Activated T-helper 1 cell treated with anti-CD3 and anti-CD28 coated beads, Interleukin-12 subunit alpha, Interleukin-12 subunit beta, Interleukin-2, Interleukin-4 antibody, amounts not matched to agents 30 ng/mL and 10 ng/mL and 1 ng/mL, durations not matched to agents 14 hours and 24 hours and 36 hours (primary cell): Measurements from ENCODE around the gene DPH1. TPM values are rescaled to one million over a fixed set of nuclear protein-coding genes. Genes with fewer than 3 reads are reported as not detected.
A peak's percentile ranks its signal among the peaks of the same experiment; 100 is the strongest.

Experiments
- DNase-seq: peaks from one replicate; pipeline ENCODE4 v3.0.0; 2021; ENCODE audit warnings: low spot score
- H3K27ac Mint-ChIP-seq: one replicate; pipeline ENCODE4 v1.8.0; 2021; ENCODE audit warnings: mild to moderate bottlenecking, mixed read lengths
- H3K27me3 Mint-ChIP-seq: one replicate; pipeline ENCODE4 v1.8.0; 2022; ENCODE audit warnings: mild to moderate bottlenecking, moderate library complexity, mixed read lengths; ENCODE audit not compliant: insufficient read depth
- H3K36me3 Mint-ChIP-seq: one replicate; pipeline ENCODE4 v1.8.0; 2021; ENCODE audit warnings: low read depth, mixed read lengths
- H3K4me1 Mint-ChIP-seq: one replicate; pipeline ENCODE4 v1.8.0; 2021; ENCODE audit warnings: low read depth, mixed read lengths
- H3K4me3 Mint-ChIP-seq: one replicate; pipeline ENCODE4 v1.8.0; 2021; ENCODE audit warnings: mild to moderate bottlenecking, moderate library complexity, mixed read lengths
- H3K9me3 Mint-ChIP-seq: one replicate; pipeline ENCODE4 v1.8.0; 2021; ENCODE audit warnings: mixed read lengths
- intact Hi-C: fragments of 100-400 bp; cut with micrococcal nuclease; formaldehyde crosslinking; loops from one replicate; pipeline ENCODE4 v1.15.1; 2024
- total RNA-seq: library from RNA; stranded (reverse); gene quantifications from 2 replicates; pipeline ENCODE4 v1.2.3, GENCODE V29; 2022

The DPH1 gene
- total RNA-seq, 1 donor from 2014 or later = 49.4 TPM

DNA sequence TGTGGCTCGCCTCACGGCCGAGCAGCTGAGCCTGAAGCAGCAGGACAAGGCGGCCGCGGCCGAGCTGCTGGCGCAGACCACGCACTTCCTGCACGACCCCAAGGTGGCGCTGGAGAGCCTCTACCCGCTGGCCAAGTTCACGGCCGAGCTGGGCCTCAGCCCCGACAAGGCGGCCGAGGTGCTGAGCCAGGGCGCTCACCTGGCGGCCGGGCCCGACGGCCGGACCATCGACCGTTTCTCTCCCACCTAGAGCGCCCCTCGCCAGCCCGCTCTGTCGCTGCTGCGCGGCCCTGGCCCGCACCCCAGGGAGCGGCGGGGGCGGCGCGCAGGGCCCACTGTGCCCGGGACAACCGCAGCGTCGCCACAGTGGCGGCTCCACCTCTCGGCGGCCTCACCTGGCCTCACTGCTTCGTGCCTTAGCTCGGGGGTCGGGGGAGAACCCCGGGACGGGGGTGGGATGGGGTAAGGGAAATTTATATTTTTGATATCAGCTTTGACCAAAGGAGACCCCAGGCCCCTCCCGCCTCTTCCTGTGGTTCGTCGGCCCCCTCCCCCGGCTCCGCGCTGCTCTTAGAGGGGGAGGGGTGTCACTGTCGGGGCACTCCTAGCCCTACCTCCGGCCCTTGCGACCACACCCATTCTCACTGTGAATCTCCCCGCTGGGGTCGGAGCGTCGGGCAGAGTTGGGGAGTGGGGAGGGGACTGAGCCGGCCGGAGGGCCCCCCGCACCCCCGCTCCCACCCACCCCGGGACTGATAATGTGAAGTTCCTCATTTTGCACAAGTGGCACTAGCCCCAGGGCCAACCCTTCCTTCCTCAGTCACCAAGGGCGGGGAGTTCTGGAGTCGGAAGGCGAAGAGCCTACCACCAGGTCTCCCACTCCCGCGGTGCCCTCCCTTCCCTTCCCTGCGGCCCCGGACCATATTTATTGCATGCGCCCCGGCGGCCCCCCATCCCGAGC, 28.9 kb downstream of the DPH1 start:
- H3K27ac Mint-ChIP-seq = peak overlapping the region; percentile 75

DNA sequence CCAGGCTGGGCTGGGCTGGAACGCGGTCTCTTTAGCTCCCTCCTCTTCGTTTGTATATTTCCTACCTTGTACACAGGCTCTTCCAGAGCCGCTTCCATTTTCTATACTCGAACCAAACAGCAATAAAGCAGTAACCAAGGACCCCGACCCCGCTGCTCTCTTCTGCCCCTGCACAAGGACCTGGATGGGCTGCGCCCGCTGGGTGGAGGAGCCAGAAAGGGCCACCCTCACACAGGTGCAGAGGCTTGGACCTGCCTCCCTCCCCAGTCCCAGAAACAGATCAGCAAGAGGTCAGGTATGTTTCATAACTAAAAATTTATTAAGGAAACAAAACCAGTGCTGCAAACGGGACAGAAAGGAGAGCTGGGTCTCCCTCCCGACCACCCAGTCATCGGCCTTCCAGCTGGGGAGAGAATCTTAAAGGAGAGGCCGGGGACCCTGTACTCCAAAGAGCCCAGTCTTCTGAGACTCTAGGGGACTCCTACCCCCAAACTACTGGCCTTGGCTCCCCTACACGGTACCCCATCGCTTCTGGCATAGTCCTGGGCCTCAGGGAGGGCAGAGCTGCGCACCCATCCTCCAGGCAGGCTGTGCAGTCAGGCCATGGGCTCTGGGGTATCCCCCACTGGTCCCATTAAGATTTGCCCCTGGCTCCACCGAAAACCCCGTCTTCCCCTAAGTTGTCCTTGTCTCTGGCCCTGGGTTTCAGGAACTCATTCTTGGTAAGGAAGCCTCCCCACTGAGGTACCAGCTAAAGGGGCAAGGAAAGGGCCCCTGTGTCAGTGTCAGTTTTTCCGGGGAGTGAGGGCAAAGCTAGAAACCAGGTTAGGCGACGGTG, 29.8 kb downstream of the DPH1 start:
- H3K4me3 Mint-ChIP-seq = peak overlapping the region; percentile 81

More for the DNA sequence above, 28.9 kb downstream of the DPH1 start:
- H3K36me3 Mint-ChIP-seq = peaks cover 33% of the 10 kb centered on the region
- H3K9me3 Mint-ChIP-seq = no peaks in the 10 kb centered on the region
- peak; percentile 73 for DNase-seq
- H3K4me3 Mint-ChIP-seq = peak overlapping the region; percentile 81
- no peaks in the 10 kb centered on the region for H3K27me3 Mint-ChIP-seq
- H3K4me1 Mint-ChIP-seq = peaks cover 37% of the 10 kb centered on the region
- intact Hi-C loops = loop anchor here (1.0 kb wide), 1 partner anchor 185 kb away; no protein-coding TSS in a partner anchor

DNA sequence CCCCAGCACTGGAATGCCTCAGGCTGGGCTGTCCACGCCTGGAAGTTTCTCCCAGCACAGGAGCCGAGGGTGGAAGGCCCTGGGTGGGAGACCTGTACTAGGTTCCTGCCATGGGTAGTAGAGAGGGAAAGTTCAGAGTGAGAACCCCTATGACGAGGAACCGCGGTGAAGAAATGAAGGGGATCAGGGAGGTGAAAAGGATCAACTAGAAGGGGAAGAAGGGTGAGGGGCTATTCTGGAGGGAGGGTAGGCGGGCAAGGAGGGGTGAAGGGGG, 30.4 kb downstream of the DPH1 start:
- DNase-seq = no peak
- intact Hi-C loops = no loop called here
- H3K4me3 Mint-ChIP-seq = peak overlapping the region; percentile 81
- H3K36me3 Mint-ChIP-seq = peaks cover 43% of the 10 kb centered on the region
- peak overlapping the region; percentile 71 for H3K27ac Mint-ChIP-seq
- no peaks in the 10 kb centered on the region for H3K9me3 Mint-ChIP-seq
- H3K4me1 Mint-ChIP-seq = peaks cover 49% of the 10 kb centered on the region
- no peaks in the 10 kb centered on the region for H3K27me3 Mint-ChIP-seq

More for the DNA sequence above, 29.8 kb downstream of the DPH1 start:
- no peak for DNase-seq
- Mint-ChIP-seq H3K9me3 (no peaks in the 10 kb centered on the region), H3K27ac (peak overlapping the region; percentile 72), H3K27me3 (no peaks in the 10 kb centered on the region), H3K36me3 (peaks cover 41% of the 10 kb centered on the region), H3K4me1 (peaks cover 46% of the 10 kb centered on the region)
- intact Hi-C loops = no loop called here

DNA sequence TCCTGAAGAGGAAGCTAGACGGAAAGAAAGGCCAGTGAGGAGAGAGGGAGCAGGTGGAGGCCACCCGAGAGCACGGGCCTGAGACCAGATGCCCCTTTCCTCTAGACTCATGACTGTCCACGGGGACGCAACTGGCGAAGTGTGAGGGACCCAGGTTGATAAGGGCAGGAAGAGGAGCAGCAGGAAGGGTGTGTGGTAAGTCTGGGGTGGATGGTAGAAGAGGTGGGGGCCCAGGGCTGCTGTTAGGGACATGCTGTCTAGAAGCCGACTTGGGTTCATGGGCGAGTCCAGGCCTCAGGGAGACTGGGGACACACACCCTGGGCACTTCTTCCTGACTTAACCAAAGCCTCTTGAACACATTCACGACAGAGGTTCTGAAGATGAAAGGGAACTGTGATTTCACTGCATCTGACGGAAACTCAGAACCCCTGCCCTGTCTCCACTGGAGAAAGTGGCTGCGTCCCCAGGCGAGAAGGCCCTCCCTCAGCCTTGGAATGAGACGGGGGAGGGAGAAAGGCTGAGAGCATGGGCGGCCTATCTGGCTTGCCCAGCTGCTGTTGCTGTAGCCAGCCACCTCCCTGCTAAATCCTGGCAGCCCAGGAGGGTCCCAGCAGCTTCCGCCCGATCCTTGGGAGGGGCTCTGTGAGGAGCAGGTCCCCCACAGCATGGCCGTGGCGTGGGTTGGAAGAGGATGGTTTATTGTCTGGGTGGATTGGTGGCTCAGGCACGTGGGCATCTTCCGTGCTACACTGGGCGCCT, 30.9 kb downstream of the DPH1 start:
- Mint-ChIP-seq H3K27ac (peak overlapping the region; percentile 71), H3K9me3 (no peaks in the 10 kb centered on the region), H3K36me3 (peaks cover 45% of the 10 kb centered on the region), H3K27me3 (no peaks in the 10 kb centered on the region), H3K4me3 (peak overlapping the region; percentile 81), H3K4me1 (peaks cover 53% of the 10 kb centered on the region)
- intact Hi-C loops = no loop called here
- DNase-seq = no peak

DNA sequence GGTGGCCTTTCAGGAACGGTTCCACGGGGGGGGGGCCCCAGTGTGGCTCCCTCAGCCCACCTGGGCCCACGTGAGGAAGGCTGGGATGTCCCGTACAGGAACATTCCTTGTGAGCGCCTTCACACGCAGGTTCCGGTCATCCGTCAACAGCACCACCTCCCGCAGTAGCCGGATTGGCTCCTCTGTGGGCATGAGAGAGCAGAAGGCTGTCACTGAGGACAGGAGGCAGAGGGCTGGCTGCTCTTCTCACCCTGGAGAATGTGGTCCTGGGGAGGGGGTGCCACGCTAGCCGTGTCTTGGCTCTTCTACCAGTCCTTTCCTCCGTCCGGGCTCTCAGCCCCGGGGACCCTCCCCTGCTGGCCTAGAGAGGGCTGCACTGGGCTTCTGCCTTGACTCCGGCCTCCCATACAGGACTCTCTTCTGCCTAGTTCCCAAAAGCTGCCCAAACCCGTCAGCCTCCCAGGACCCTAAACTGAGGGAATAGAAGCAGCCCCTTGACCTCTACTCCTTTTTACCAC, 31.5 kb downstream of the DPH1 start:
- peaks cover 45% of the 10 kb centered on the region for H3K36me3 Mint-ChIP-seq
- intact Hi-C loops = no loop called here
- DNase-seq = no peak
- H3K4me1 Mint-ChIP-seq = peaks cover 59% of the 10 kb centered on the region
- H3K4me3 Mint-ChIP-seq = no peak overlapping the region
- no peaks in the 10 kb centered on the region for H3K9me3 Mint-ChIP-seq
- peak overlapping the region; percentile 56 for H3K27ac Mint-ChIP-seq
- no peaks in the 10 kb centered on the region for H3K27me3 Mint-ChIP-seq

DNA sequence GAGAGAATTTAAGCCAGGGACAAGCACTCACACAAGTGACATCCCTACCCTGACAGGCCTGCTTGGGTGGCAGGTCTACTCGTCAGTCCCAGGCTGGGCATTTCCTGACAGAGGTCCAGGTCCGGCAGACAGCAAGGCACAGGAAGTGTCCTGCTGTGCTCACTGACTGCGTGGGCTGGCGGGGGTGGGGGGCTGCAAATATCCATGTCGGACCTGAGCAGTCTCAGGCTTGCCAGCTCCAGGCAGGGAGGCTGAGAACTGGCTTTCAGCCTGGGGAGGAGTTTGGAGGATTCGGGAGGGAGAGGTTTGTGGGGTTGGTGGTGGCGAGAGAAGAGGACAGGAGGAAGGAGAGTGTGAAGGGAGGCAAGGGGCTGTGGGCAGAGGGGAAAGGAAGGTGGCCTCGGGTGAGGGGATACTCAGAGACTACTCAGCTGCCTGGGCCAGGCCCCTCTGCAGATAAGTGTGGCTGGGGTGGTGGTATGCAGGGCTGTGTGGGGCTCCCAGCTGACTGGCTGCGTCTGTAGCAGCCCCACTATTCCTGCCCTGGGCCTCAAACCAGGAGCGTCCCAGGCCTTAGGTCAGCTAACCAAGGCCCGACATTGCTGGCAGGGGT, 32.7 kb downstream of the DPH1 start:
- intact Hi-C loops = no loop called here
- peaks cover 59% of the 10 kb centered on the region for H3K4me1 Mint-ChIP-seq
- peak overlapping the region; percentile 79 for H3K27ac Mint-ChIP-seq
- no peaks in the 10 kb centered on the region for H3K9me3 Mint-ChIP-seq
- H3K4me3 Mint-ChIP-seq = no peak overlapping the region
- no peaks in the 10 kb centered on the region for H3K27me3 Mint-ChIP-seq
- H3K36me3 Mint-ChIP-seq = peaks cover 48% of the 10 kb centered on the region
- no peak for DNase-seq

DNA sequence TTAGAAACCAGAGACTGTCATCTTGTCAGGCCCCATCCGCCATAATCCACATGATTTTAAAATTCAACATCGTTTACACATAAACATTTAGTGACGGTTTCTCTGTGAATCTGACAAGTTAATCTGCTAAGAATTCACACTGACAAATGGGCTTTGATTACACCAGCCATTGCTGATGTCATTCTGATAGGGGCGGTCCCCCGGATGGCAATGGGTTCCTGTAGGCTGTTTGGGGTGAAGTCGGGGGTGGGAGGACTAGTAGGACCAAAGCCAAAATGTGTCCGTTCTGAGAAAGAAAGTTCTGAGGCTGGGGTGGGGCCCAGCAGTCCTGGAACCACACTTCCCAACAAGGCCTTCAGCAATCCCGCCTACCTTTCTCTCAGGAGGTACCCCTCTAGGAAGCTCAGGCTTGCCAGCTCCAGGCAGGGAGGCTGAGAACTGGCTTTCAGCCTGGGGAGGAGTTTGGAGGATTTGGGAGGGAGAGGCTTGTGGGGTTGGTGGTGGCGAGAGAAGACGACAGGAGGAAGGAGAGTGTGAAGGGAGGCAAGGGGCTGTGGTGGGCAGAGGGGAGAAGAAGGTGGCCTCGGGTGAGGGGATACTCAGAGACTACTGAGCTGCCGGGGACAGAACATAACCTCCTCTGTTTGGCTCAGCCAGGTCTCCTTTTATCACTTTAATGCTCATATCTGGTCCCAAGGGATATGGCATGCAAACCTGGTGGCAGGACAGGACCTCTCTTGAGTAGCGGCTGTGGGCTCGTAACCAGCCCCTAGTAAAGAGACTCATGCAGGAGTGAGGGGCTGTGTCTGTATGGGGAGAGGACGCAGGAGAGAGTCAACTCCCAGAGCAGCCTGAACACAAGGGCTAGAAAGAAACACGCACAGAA, 33.6 kb downstream of the DPH1 start:
- no peaks in the 10 kb centered on the region for H3K27me3 Mint-ChIP-seq
- H3K4me3 Mint-ChIP-seq = no peak overlapping the region
- no peaks in the 10 kb centered on the region for H3K9me3 Mint-ChIP-seq
- DNase-seq = no peak
- intact Hi-C loops = no loop called here
- H3K27ac Mint-ChIP-seq = peak overlapping the region; percentile 79
- H3K4me1 Mint-ChIP-seq = peaks cover 66% of the 10 kb centered on the region
- peaks cover 47% of the 10 kb centered on the region for H3K36me3 Mint-ChIP-seq

DNA sequence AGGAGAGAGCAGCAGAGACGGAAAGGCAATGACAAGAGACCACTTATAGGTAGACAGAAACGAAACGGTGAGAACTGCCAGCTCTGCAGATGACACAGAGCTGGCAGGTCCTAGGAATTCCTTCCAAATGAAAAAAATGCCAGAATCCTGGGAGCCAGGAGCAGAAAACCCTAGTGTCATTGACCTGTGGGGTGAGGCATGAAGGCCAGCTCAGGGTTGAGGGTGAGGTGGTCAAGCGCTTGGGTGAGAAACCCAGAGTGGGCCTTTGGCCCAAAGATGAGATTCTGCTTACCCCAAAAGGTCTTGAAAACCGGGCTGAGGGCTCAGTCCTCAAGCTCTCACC, 34.2 kb downstream of the DPH1 start:
- peaks cover 53% of the 10 kb centered on the region for H3K36me3 Mint-ChIP-seq
- no peak overlapping the region for H3K4me3 Mint-ChIP-seq
- intact Hi-C loops = no loop called here
- DNase-seq = no peak
- peak overlapping the region; percentile 86 for H3K27ac Mint-ChIP-seq
- H3K4me1 Mint-ChIP-seq = peaks cover 72% of the 10 kb centered on the region
- H3K27me3 Mint-ChIP-seq = no peaks in the 10 kb centered on the region
- no peaks in the 10 kb centered on the region for H3K9me3 Mint-ChIP-seq

DNA sequence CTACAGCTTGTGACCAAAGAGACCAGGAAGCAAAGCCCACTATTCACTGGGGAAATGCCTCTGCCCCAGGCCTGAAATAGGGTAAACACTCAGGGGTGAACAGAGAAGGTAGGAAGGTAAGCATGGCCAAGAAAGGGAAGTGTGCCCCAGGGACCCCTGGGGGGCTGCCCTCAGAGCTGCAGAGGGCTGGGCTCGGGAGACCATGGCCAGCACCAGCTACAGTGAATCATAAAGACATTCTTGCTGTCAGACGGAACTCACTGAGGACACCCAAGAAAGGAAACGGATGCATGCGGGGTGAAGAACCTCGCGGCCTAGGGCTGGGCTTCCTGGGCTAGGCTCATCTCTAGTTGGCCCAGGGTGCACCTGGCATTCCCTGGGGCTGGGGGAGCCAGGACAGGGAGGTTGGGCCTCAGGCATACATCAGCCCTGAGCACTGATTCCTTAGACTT, 34.6 kb downstream of the DPH1 start:
- no peaks in the 10 kb centered on the region for H3K9me3 Mint-ChIP-seq
- H3K4me1 Mint-ChIP-seq = peaks cover 72% of the 10 kb centered on the region
- intact Hi-C loops = no loop called here
- H3K36me3 Mint-ChIP-seq = peaks cover 49% of the 10 kb centered on the region
- peak overlapping the region; percentile 86 for H3K27ac Mint-ChIP-seq
- H3K27me3 Mint-ChIP-seq = no peaks in the 10 kb centered on the region
- no peak for DNase-seq
- no peak overlapping the region for H3K4me3 Mint-ChIP-seq

DNA sequence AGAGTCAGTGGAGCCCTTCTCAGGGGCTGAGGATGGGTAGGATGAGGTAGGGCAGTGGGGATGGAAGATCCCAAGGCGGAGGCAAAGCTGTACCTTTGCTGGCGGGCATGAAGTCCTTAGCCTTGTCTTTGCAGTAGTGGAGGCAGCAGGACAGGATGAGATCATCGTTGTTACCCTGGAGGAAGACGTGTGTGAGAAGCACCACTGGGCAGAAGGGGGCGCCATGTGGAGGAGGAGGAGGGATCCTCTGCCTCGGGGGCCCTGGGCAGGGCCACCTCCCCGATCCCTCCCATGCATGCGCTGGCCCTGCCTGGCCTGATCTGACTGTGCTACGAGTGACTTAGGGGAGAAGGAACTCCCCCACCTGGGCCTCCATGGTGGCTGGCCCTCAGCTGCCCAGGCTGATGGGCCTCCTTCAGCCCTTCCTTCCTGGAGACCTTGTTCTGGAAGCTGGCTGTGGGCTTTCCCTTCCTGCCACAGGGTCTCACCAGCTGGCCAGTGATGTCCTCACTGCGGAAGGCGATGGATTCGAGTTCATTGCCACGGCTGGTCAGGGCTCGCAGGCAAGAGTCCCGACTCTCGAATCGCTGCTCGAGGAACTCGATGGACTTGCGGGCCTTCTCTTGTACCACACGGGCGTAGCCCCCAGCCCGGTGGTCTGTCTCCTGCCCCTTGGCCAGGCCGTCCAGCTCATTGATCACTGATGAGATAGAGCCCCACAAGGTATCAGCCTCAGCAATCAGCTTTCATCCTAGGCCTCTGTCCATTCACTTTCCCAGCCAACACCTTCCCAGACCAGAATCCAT, 35.2 kb downstream of the DPH1 start:
- Mint-ChIP-seq H3K36me3 (peaks cover 49% of the 10 kb centered on the region), H3K4me3 (no peak overlapping the region), H3K4me1 (peaks cover 73% of the 10 kb centered on the region), H3K27ac (peak overlapping the region; percentile 86), H3K9me3 (no peaks in the 10 kb centered on the region), H3K27me3 (no peaks in the 10 kb centered on the region)
- intact Hi-C loops = no loop called here
- peak; percentile 55 for DNase-seq

DNA sequence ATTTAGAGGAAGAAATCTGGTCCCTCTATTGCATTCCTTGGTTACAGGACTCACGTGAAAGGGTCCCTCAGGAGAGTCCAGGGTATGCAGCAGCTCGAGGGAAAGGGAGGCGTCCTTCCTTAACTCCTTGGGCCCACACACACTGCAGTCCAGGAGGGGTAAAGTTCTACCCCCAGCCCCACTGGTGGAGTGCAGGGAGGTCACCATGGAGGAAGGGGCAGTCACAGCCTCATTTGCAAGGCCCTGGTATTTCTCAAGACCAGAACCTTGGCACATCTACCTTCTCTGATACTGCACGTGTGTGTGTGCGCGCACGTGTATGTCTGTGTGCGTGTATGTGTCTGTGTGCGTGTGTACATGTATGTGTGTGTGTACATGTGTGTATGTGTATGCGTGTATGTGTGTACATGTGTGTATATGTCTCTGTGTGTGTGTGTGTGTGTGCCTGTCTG, 36.0 kb downstream of the DPH1 start:
- peaks cover 49% of the 10 kb centered on the region for H3K36me3 Mint-ChIP-seq

More for the DNA sequence above, 36.0 kb downstream of the DPH1 start:
- peaks cover 75% of the 10 kb centered on the region for H3K4me1 Mint-ChIP-seq
- no peak for DNase-seq
- H3K9me3 Mint-ChIP-seq = no peaks in the 10 kb centered on the region
- H3K27ac Mint-ChIP-seq = peak overlapping the region; percentile 70
- intact Hi-C loops = no loop called here
- H3K27me3 Mint-ChIP-seq = no peaks in the 10 kb centered on the region
- H3K4me3 Mint-ChIP-seq = no peak overlapping the region
